Measurements from ENCODE around the gene SLC7A5.
"Not testable (repeated sequence)": the region's sequence is repeated elsewhere in the genome, so short reads cannot be mapped to it uniquely, and the experiment has no call there.

Gene SLC7A5

GRCh38 chr16:87834005-87834667, 35.2 kb downstream of the SLC7A5 start:
- no peak for DNase-seq (ENCODE audit: low read depth in 2 of 3, low spot score in 1 of 3)

GRCh38 chr16:87833548-87833947, 35.8 kb downstream of the SLC7A5 start:
- no peak for DNase-seq (ENCODE audit: low read depth in 2 of 3, low spot score in 1 of 3)

- DNase-seq (ENCODE audit: low read depth in 2 of 3, low spot score in 1 of 3): no peak
These were observed 36.4 kb downstream of the SLC7A5 start for GRCh38 chr16:87832741-87833502.

- no peak for DNase-seq (ENCODE audit: low read depth in 2 of 3, low spot score in 1 of 3)
These were observed 37.2 kb downstream of the SLC7A5 start for GRCh38 chr16:87832137-87832527.

GRCh38 chr16:87831421-87832136, 37.7 kb downstream of the SLC7A5 start:
- DNase-seq (ENCODE audit: low read depth in 2 of 3, low spot score in 1 of 3): no peak

- DNase-seq (ENCODE audit: low read depth in 2 of 3, low spot score in 1 of 3): no peak
These were observed 38.5 kb downstream of the SLC7A5 start for GRCh38 chr16:87830673-87831420.

- no peak for DNase-seq (ENCODE audit: low read depth in 2 of 3, low spot score in 1 of 3)
These were observed 39.2 kb downstream of the SLC7A5 start for GRCh38 chr16:87829988-87830672.

- no peak for DNase-seq (ENCODE audit: low read depth in 2 of 3, low spot score in 1 of 3)
These were observed 39.7 kb downstream of the SLC7A5 start for GRCh38 chr16:87829622-87829980.

- no peak for DNase-seq (ENCODE audit: low read depth in 2 of 3, low spot score in 1 of 3)
These were observed 40.2 kb downstream of the SLC7A5 start for GRCh38 chr16:87828907-87829621.

GRCh38 chr16:87828071-87828906, 41.0 kb downstream of the SLC7A5 start:
- no peak for DNase-seq (ENCODE audit: low read depth in 2 of 3, low spot score in 1 of 3)

- DNase-seq (ENCODE audit: low read depth in 2 of 3, low spot score in 1 of 3): not testable (repeated sequence)
These were observed 41.8 kb downstream of the SLC7A5 start for GRCh38 chr16:87827588-87827915.

- DNase-seq (ENCODE audit: low read depth in 2 of 3, low spot score in 1 of 3): no peak
These were observed 42.3 kb downstream of the SLC7A5 start for GRCh38 chr16:87826798-87827587.

- not testable (repeated sequence) for DNase-seq (ENCODE audit: low read depth in 2 of 3, low spot score in 1 of 3)
These were observed 42.9 kb downstream of the SLC7A5 start for GRCh38 chr16:87826407-87826797.

- not testable (repeated sequence) for DNase-seq (ENCODE audit: low read depth in 2 of 3, low spot score in 1 of 3)
These were observed 43.5 kb downstream of the SLC7A5 start for GRCh38 chr16:87825842-87826120.

- no peak for DNase-seq (ENCODE audit: low read depth in 2 of 3, low spot score in 1 of 3)
These were observed 44.1 kb downstream of the SLC7A5 start for GRCh38 chr16:87824991-87825841.

GRCh38 chr16:87824016-87824990, 45.0 kb downstream of the SLC7A5 start:
- DNase-seq (ENCODE audit: low read depth in 2 of 3, low spot score in 1 of 3): no peak
